HG03159 (cell line): ENCODE results near the gene CFAP251.

Experiments used
- ATAC-seq: cut with Tn5 transposase; IDR thresholded peaks from one replicate; pipeline ENCODE4 v1.9.1; 2021; ENCODE audit warnings: mild to moderate bottlenecking, moderate library complexity; ENCODE audit not compliant: unreplicated experiment

CFAP251 gene

GRCh38 chr12:122051231-122051876 lies 133.0 kb downstream of the CFAP251 start:
- no peak for ATAC-seq

GRCh38 chr12:122052285-122052684 lies 133.9 kb downstream of the CFAP251 start:
- no peak for ATAC-seq
